ENCODE data around the gene DNAJC30. TPM values are rescaled to one million over a fixed set of nuclear protein-coding genes. Genes with fewer than 3 reads are reported as not detected.
A peak's percentile ranks its signal among the peaks of the same experiment; 100 is the strongest.

DNAJC30 gene
- total and polyA plus RNA-seq, 10 of the 15 experiments (the other 5 are each of a cell fraction or from before 2014, with no cell fraction given) = 2.1 to 19.0 (median 7.9) TPM

DNA sequence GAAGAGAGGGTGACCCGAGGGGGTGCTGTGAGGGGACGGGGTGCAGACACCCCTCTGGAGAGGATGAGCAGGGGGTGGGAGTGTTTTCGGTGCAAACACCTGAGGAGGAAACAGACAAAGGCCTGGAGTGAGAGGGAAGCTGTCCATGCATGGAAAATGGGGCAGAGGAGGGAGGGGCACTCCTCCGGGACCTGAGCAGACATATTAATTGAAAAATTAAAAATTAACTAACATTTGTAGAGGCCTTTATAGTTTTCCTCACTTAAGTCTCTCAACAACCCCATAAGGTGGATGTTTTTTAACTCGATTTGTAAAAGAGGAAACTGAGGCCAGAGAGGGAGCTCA lies 14.4 kb downstream of the DNAJC30 start (continued):
- TF ChIP-seq, protein P1, sequence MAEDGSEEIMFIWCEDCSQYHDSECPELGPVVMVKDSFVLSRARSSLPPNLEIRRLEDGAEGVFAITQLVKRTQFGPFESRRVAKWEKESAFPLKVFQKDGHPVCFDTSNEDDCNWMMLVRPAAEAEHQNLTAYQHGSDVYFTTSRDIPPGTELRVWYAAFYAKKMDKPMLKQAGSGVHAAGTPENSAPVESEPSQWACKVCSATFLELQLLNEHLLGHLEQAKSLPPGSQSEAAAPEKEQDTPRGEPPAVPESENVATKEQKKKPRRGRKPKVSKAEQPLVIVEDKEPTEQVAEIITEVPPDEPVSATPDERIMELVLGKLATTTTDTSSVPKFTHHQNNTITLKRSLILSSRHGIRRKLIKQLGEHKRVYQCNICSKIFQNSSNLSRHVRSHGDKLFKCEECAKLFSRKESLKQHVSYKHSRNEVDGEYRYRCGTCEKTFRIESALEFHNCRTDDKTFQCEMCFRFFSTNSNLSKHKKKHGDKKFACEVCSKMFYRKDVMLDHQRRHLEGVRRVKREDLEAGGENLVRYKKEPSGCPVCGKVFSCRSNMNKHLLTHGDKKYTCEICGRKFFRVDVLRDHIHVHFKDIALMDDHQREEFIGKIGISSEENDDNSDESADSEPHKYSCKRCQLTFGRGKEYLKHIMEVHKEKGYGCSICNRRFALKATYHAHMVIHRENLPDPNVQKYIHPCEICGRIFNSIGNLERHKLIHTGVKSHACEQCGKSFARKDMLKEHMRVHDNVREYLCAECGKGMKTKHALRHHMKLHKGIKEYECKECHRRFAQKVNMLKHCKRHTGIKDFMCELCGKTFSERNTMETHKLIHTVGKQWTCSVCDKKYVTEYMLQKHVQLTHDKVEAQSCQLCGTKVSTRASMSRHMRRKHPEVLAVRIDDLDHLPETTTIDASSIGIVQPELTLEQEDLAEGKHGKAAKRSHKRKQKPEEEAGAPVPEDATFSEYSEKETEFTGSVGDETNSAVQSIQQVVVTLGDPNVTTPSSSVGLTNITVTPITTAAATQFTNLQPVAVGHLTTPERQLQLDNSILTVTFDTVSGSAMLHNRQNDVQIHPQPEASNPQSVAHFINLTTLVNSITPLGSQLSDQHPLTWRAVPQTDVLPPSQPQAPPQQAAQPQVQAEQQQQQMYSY (CRISPR knock-in tag; IDR thresholded peaks at IDR 0.05) = no peak
- no peak for TF ChIP-seq POLR2AphosphoS2 (IDR thresholded peaks at IDR 0.05; ENCODE audit: low read depth, low read length)

DNA sequence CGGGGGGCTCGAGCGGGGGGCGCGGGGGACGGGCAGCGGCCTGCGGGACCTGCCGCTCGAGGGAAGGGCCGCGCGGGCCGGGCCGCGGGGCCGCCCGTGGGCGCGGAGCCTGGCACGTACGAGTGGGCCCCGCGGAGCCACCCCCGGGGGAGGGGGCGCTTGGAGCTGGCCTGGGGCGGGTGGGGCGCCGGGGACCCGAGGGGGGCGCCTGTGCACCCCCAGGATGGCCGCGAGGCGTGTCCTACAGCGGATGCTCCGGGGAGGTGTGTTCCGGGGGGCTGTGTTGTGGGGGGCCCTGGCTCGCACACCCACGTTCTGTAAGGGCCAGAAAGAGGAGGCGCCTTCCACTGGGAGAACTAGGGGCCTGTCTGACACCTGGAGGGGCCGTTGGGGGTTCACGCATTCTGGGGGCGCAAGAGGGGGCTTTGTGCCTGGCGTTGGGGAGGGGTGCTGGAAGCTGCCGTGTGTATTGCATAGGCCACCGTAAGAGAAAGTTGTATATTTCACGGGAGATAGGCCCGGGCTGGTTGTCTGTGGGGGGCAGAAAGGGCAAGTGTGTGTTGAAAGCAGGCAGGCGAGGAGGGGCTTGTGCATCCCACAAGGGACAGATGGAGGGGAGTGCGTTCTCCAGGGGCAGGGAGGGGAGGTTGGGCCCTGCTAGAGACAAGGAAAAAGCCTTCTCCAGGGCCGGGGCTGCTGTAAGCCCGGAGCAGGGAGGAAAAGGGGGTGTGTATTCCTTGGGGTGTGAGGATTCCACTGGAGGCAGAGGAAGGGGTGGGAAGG lies 15.0 kb downstream of the DNAJC30 start:
- no peaks in the 10 kb centered on the region for H4K20me1 ChIP-seq (ENCODE audit: control insufficient read depth, insufficient read depth)
- ChIA-PET POLR2A (no interaction called here), SMC1A (ENCODE audit: uncharacterized antibody, unreplicated experiment) (no interaction called here), CTCF (interaction anchor here (1.1 to 1.9 kb wide), 3 partner anchors 42 to 61 kb away, joined by 3 to 12 read pairs (median 5); no protein-coding TSS in a partner anchor), RAD21 (ENCODE audit: unreplicated experiment) (interaction anchor here (1.7 kb wide), 1 partner anchor 61 kb away, joined by 6 read pairs; no protein-coding TSS in a partner anchor)
- WGBS (ENCODE audit: insufficient coverage, insufficient replicate concordance, low lambda C conversion rate, missing lambda C conversion rate) = 4% methylated on average over 16 of the region's 52 CpGs
- H3K79me2 ChIP-seq (ENCODE audit: control insufficient read depth, insufficient read depth, low read length) = no peaks in the 10 kb centered on the region
- intact Hi-C loops (cut with micrococcal nuclease; ENCODE audit: unreplicated experiment) = loop anchor here (5.0 kb wide), 3 partner anchors 41 to 59 kb away; no protein-coding TSS in a partner anchor
- H3K4me2 ChIP-seq (ENCODE audit: control insufficient read depth, insufficient read depth) = peak overlapping the region; percentile 71; the same call in 1 of the 2 replicates
- H3K4me3 ChIP-seq = peak overlapping the region; percentile 24; the same call in 1 of the 2 replicates
- no peak for ATAC-seq
- no peak for DNase-seq (ENCODE audit: low read depth, low spot score)
- no TSS peak for BruUV-seq (replicated peaks)
- in situ Hi-C loops (cut with MboI) = no loop called here
- FAIRE-seq = no peak
- H3K27me3 ChIP-seq (replicated peaks in 1 of 2; ENCODE audit: control insufficient read depth in 2 of 2, insufficient read depth in 2 of 2, low read length in 1 of 2) = peaks cover 0 to 6% of the 10 kb centered on the region in 2 experiments; a peak in 3 of 4 replicates
- peak overlapping the region; percentile 47 for H2AFZ ChIP-seq (ENCODE audit: control insufficient read depth, low read depth, low read length)
- H3K9ac ChIP-seq (ENCODE audit: control insufficient read depth, insufficient read depth, low read length) = no peak overlapping the region; the same call in 1 of the 2 replicates
- H3K9me3 ChIP-seq (replicated peaks; ENCODE audit: control insufficient read depth, insufficient read depth, low read length) = no peaks in the 10 kb centered on the region; the same call in 2 of the 3 replicates
- H3K4me1 ChIP-seq (ENCODE audit: control insufficient read depth, insufficient read depth, low read length) = no peaks in the 10 kb centered on the region
- no peak overlapping the region for H3K27ac ChIP-seq (ENCODE audit: control insufficient read depth, insufficient read depth)
- H3K36me3 ChIP-seq (ENCODE audit: control insufficient read depth in 2 of 2, insufficient read depth in 2 of 2, low read length in 1 of 2) = no peaks in the 10 kb centered on the region
- TF ChIP-seq, protein P2, sequence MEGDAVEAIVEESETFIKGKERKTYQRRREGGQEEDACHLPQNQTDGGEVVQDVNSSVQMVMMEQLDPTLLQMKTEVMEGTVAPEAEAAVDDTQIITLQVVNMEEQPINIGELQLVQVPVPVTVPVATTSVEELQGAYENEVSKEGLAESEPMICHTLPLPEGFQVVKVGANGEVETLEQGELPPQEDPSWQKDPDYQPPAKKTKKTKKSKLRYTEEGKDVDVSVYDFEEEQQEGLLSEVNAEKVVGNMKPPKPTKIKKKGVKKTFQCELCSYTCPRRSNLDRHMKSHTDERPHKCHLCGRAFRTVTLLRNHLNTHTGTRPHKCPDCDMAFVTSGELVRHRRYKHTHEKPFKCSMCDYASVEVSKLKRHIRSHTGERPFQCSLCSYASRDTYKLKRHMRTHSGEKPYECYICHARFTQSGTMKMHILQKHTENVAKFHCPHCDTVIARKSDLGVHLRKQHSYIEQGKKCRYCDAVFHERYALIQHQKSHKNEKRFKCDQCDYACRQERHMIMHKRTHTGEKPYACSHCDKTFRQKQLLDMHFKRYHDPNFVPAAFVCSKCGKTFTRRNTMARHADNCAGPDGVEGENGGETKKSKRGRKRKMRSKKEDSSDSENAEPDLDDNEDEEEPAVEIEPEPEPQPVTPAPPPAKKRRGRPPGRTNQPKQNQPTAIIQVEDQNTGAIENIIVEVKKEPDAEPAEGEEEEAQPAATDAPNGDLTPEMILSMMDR (IDR thresholded peaks at IDR 0.05 in 2 of 3, conservative IDR thresholded peaks at IDR 0.05 in 1 of 3; ENCODE audit: control insufficient read depth in 2 of 3, extremely low read depth in 1 of 3, insufficient read depth in 1 of 3, low read depth in 3 of 3, low read length in 3 of 3) = 0 out of 6 replicates have a peak, but pooled peaks of 1 of the 3 experiments have one; percentile 1
- TF ChIP-seq, protein P3, sequence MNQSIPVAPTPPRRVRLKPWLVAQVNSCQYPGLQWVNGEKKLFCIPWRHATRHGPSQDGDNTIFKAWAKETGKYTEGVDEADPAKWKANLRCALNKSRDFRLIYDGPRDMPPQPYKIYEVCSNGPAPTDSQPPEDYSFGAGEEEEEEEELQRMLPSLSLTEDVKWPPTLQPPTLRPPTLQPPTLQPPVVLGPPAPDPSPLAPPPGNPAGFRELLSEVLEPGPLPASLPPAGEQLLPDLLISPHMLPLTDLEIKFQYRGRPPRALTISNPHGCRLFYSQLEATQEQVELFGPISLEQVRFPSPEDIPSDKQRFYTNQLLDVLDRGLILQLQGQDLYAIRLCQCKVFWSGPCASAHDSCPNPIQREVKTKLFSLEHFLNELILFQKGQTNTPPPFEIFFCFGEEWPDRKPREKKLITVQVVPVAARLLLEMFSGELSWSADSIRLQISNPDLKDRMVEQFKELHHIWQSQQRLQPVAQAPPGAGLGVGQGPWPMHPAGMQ (IDR thresholded peaks at IDR 0.05; ENCODE audit: borderline replicate concordance) = no peak
- TF ChIP-seq POLR2AphosphoS2 (IDR thresholded peaks at IDR 0.05; ENCODE audit: low read depth, low read length) (no peak), SIN3A (IDR thresholded peaks at IDR 0.05; ENCODE audit: low read depth, low read length) (no peak), SREBF1 (IDR thresholded peaks at IDR 0.05; ENCODE audit: low read length) (no peak), IKZF2 (IDR thresholded peaks at IDR 0.05) (0 out of 4 replicates have a peak, but pooled peaks of 1 of the 2 experiments have one; percentile 13), IRF4 (IDR thresholded peaks at IDR 0.05; ENCODE audit: low read depth, low read length) (no peak), TAF1 (IDR thresholded peaks at IDR 0.05; ENCODE audit: borderline replicate concordance, low read depth, low read length) (no peak), MEF2A (IDR thresholded peaks at IDR 0.05; ENCODE audit: insufficient read depth, low read depth, low read length) (no peak)
- TF ChIP-seq, protein P4, sequence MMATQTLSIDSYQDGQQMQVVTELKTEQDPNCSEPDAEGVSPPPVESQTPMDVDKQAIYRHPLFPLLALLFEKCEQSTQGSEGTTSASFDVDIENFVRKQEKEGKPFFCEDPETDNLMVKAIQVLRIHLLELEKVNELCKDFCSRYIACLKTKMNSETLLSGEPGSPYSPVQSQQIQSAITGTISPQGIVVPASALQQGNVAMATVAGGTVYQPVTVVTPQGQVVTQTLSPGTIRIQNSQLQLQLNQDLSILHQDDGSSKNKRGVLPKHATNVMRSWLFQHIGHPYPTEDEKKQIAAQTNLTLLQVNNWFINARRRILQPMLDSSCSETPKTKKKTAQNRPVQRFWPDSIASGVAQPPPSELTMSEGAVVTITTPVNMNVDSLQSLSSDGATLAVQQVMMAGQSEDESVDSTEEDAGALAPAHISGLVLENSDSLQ (IDR thresholded peaks at IDR 0.05) = no peak
